GM18507 (cell line): ENCODE data around the gene CCDC92.

Source experiments
- DNase-seq: peaks from one replicate; pipeline ENCODE4 v3.0.0; 2011; ENCODE audit warnings: low read depth; ENCODE audit not compliant: insufficient read length; ENCODE audit errors: extremely low spot score
- FAIRE-seq: peaks from 2 replicates; lab custom pipeline; 2011; peaks lifted over from hg19 to GRCh38; lab: Jason Lieb, UNC

Gene CCDC92

GRCh38 chr12:123972457-123973401, at the start of gene CCDC92, which contains the start of gene ZNF664:
TSS of gene CCDC92 (minus strand) at chr12:123972831. CDS start at chr12:123944305, 28,526 bp downstream.
TSS of gene ZNF664 (plus strand) at chr12:123973215. CDS start at chr12:124012145, 38,930 bp downstream.
- DNase-seq: peak; percentile 93
- peak; percentile 87 for FAIRE-seq

- FAIRE-seq (no peak), DNase-seq (no peak)
These were observed 49.5 kb upstream of the CCDC92 start for GRCh38 chr12:124022161-124022560.

- FAIRE-seq: no peak
- no peak for DNase-seq
These were observed 48.4 kb upstream of the CCDC92 start for GRCh38 chr12:124021007-124021406.

GRCh38 chr12:124020514-124020949, 47.9 kb upstream of the CCDC92 start:
- DNase-seq (no peak), FAIRE-seq (no peak)

- no peak for DNase-seq
- FAIRE-seq: no peak
These were observed 46.5 kb upstream of the CCDC92 start for GRCh38 chr12:124019115-124019514.

- FAIRE-seq (no peak), DNase-seq (no peak)
These were observed 45.9 kb upstream of the CCDC92 start for GRCh38 chr12:124018539-124018938.

- FAIRE-seq (no peak), DNase-seq (no peak)
These were observed 44.4 kb upstream of the CCDC92 start for GRCh38 chr12:124017064-124017463.

GRCh38 chr12:124015494-124016461, 43.1 kb upstream of the CCDC92 start:
- no peak for DNase-seq
- FAIRE-seq: no peak

GRCh38 chr12:124013073-124013472, 40.4 kb upstream of the CCDC92 start:
- no peak for FAIRE-seq
- no peak for DNase-seq

- no peak for DNase-seq
- no peak for FAIRE-seq
These were observed 38.9 kb upstream of the CCDC92 start for GRCh38 chr12:124011435-124012115.

GRCh38 chr12:124010687-124011086, 38.1 kb upstream of the CCDC92 start:
- DNase-seq (no peak), FAIRE-seq (no peak)

- FAIRE-seq (no peak), DNase-seq (no peak)
These were observed 37.1 kb upstream of the CCDC92 start for GRCh38 chr12:124009781-124010180.

- DNase-seq (no peak), FAIRE-seq (no peak)
These were observed 36.0 kb upstream of the CCDC92 start for GRCh38 chr12:124008595-124008994.

GRCh38 chr12:124007826-124008570, 35.4 kb upstream of the CCDC92 start:
- DNase-seq (no peak), FAIRE-seq (no peak)

- FAIRE-seq (no peak), DNase-seq (no peak)
These were observed 34.4 kb upstream of the CCDC92 start for GRCh38 chr12:124006846-124007713.

GRCh38 chr12:124006085-124006845, 33.6 kb upstream of the CCDC92 start:
- FAIRE-seq (peak; percentile 71), DNase-seq (no peak)

GRCh38 chr12:124004233-124004875, 31.7 kb upstream of the CCDC92 start:
- no peak for FAIRE-seq
- DNase-seq: no peak
